ENCODE results near the gene SMAD2.

Gene SMAD2

DNA sequence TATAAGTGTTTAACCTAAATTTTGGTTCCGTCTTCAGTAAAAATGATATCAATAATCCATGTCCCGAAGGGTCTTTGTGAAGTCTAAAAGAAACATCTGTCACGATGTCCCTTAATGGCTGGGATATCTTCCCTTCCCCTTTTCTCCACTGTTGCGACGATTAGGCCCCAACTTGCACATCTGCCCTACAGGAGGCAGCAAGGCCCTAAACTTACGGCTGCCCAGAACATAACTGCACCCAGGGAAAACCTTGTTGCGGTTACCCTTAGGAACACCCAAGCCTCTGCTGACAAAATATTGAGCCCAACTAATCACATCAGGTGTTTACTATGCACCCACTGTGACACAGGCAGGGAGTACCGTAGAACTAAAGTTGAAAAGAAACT, 1.3 kb upstream of the SMAD2 start:
- DNase-seq: peak; percentile 20 to 26

- DNase-seq: peak; percentile 94 to 96
Observed at GRCh38 chr18:47930931-47931717, 665 bp upstream of the SMAD2 start.

GRCh38 chr18:47929681-47930198, 719 bp downstream of the SMAD2 start:
- DNase-seq: no peak

GRCh38 chr18:47928466-47928865, 2.0 kb downstream of the SMAD2 start:
- DNase-seq: no peak

DNA sequence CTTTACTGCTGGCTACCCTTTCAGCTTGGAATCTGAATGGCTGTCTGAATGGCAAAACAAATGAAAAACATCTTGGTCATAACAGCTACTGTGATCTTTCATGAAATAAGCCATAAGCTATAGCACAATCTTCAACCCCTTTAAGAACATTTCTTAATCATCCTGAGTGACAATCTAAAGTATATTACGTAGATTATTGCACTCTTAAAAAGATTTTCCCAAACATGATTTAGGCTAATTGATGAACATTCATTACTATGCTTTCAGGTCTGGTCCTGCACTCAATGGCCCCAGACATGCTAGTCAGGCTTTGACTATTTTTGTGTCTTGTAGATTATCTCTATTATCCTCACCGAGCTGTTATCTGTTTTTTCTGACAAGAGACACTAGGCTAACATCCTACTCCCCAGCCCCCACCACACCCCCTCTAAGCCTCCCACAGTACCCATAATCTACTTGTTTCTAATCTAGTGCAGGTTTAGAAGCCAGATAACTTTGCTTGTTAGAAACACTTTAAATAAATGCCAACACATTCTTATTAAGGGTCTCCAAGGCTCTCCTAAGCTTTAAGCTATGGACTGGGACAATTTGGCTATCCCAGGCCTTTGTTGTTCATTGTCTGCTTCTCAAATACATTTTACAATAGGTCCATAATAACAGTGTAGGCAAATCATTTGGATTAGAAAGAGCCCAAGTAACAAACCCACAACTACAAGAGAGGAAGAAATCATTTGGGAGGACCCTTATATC, 4.2 kb downstream of the SMAD2 start:
- no peak for DNase-seq

DNA sequence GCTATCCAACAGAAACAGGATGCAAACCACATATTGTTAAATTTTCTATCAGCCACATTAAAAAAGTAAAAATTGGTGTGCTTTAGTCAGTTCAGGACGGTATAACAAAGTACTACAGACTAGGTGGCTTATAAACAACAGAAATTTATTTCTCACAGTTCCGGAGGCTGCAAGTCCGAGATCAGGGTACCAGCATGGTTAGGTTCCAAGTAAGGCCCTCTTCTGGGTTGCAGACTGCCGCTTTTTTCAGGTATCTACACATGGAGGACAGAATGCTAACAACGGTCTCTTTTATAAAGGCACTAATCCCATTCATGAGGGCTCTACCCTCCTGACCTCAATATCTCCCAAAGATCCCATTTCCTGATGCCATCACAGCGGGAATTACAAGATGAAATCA, 10.5 kb downstream of the SMAD2 start:
- no peak for DNase-seq

- no peak for DNase-seq
Observed at GRCh38 chr18:47917923-47918610, 12.4 kb downstream of the SMAD2 start.

DNA sequence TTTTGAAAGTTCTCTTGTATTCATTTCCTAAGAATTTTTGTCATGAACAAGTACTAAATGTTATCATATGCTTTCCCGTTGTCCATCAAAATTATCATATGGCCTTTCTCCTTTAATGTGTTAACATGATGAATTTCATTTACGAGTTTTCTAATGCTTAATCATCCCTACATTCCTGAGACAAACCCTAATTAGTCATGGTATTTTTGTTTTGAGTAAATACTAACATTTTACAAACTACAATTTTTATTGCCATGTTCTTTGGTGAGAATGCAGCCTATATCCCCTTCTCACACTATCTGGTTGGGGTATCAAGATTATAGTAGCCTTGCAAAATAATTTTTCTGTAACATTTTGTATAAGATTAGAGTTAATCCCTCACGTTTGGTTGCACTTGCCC, 14.5 kb downstream of the SMAD2 start:
- no peak for DNase-seq

GRCh38 chr18:47915229-47915628, 15.2 kb downstream of the SMAD2 start:
- DNase-seq: no peak

GRCh38 chr18:47912794-47913585, 17.5 kb downstream of the SMAD2 start:
- DNase-seq: no peak

- no peak for DNase-seq
Observed at GRCh38 chr18:47912343-47912742, 18.1 kb downstream of the SMAD2 start.

GRCh38 chr18:47911877-47912276, 18.6 kb downstream of the SMAD2 start:
- no peak for DNase-seq

DNA sequence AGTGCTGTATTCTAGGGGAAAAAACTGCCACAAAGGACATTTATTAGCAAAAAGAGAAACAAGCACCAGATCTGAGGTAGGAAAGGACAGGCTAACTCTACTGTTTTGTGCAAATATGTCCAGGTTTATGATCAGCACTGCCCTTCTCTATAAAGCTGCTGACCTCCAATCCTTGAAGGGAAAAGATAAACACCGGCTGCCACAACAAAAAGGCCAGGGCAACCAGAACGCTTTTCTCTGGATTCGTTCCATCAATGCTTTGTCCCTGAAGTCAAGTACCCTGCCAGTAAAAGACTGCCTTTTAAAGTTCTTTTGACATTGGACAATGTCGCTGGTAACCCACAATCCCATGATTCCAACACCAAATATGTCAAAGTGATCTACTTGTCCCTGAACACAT, 21.0 kb downstream of the SMAD2 start:
- no peak for DNase-seq

GRCh38 chr18:47908592-47908991, 21.9 kb downstream of the SMAD2 start:
- DNase-seq: no peak

DNA sequence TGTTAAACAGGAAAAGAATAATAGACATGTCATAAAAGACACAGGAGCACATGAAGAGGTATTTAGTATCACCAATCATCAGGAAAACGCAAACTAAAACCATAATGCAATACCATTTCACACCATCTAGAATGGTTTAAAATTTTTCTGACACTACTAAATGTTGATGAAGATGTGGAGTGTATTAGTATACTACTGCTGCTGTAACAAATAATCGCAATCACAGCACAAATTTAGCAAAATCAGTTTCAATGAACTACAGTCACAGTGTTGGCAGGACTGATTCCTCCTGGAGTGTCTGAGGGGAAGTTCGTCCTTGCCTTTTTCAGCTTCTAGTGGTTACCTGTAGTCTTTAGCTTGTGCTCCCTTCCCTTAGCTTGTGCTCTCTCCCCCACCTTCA, 24.1 kb downstream of the SMAD2 start:
- DNase-seq: no peak

GRCh38 chr18:47903809-47904208, 26.6 kb downstream of the SMAD2 start:
- DNase-seq: no peak

GRCh38 chr18:47901624-47902362, 28.7 kb downstream of the SMAD2 start:
- DNase-seq: no peak

DNA sequence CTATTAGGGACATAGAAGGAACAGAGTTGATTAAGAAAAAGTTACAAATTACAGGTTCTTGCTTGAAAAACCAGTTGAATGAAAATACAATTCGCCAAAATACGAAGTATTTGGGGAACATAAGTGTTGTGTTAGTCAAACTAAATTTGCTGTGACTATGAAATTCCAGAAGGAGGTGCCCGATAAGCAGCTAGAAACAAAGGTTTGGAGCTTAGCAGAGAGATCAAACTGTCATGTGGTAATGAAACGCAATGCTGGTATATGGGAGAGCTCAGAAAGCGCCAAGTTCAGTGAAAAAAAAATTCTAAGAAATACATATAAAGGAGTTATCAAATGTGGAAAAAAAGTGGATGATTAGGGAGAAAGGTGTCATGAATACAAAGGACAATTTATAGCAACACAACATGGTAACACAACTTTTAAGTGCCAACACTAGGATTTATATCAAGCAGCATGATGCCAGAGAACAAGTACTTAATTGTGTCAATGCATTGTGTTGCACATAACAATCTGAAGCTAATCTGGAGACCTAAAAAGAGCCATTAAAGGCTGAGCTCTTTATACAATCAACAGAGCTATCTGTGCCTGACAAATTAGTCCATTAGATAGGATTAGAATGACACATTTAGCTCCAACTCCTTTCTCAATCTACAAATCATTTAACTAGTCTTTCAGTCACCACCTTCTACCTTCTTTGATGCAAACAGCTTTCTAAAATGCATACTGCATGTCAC, 31.2 kb downstream of the SMAD2 start:
- no peak for DNase-seq

- DNase-seq: no peak
Observed at GRCh38 chr18:47898696-47899095, 31.8 kb downstream of the SMAD2 start.

DNA sequence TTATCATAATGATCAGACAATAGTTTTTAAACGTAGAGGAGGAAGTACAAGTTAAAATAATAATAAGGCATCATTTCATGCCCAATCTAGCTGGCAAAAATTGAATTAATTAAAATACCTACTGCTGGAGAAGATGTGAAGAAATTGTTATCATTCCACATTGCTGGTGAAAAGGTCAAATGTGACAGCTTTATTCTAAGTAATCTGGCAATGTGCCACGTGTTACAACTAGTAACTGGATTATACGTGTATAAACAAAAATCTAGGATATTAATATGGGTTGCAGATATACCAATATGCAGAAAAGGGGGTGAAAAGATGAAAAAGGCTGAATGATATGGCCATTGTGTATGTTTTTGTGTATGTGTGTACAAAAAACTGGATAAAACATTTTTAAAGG, 32.4 kb downstream of the SMAD2 start:
- no peak for DNase-seq

GRCh38 chr18:47895565-47896250, 34.8 kb downstream of the SMAD2 start:
- no peak for DNase-seq
